HEK293 (cell line): ENCODE data around the gene UBE2G1.
A peak's percentile ranks its signal among the peaks of the same experiment; 100 is the strongest.

Source experiments
- CTCF ChIA-PET: fragments of 350-600 bp; formaldehyde crosslinking; extraction: SDS; loops from one replicate; lab custom pipeline; 2021; ENCODE audit warnings: antibody characterized with exemption; lab: Yijun Ruan, JAX
- POLR2A ChIA-PET: fragments of 300-600 bp; formaldehyde crosslinking; extraction: SDS; loops from one replicate; lab custom pipeline; 2020; ENCODE audit warnings: antibody characterized with exemption, inconsistent platforms; lab: Yijun Ruan, JAX
- H3K27ac ChIP-seq: fragments of 200-500 bp; sonication (Bioruptor generic); 2 replicates; pipeline ENCODE4 v1.5.1; 2014; ENCODE audit warnings: low read depth, low read length, control low read depth, inconsistent platforms; ENCODE audit errors: extremely low read depth
- H3K36me3 ChIP-seq, 2 experiments: fragments of 200-500 bp in 1 of 2; sonication (Bioruptor generic) in 1 of 2; 1 replicate in 1 of 2; 2 replicates in 1 of 2; pipeline ENCODE4 v1.5.1; 2014 to 2017; ENCODE audit warnings: inconsistent platforms in 2 of 2, low read length in 2 of 2; ENCODE audit not compliant: control insufficient read depth in 2 of 2, insufficient read depth in 1 of 2
- H3K4me1 ChIP-seq: fragments of 200-500 bp; sonication (Bioruptor generic); 2 replicates; pipeline ENCODE4 v1.5.1; 2014; ENCODE audit warnings: mild to moderate bottlenecking, low read length, inconsistent platforms; ENCODE audit not compliant: control insufficient read depth, insufficient read depth
- H3K4me3 ChIP-seq: 2 replicates; pipeline ENCODE4 v1.5.1; 2011; ENCODE audit warnings: low read depth, mild to moderate bottlenecking, control low read depth, low read length, moderate library complexity
- H3K9me3 ChIP-seq: fragments of 200-500 bp; sonication (Bioruptor generic); 2 replicates; pipeline ENCODE4 v1.5.1; 2014; ENCODE audit warnings: low read depth, low read length, inconsistent platforms; ENCODE audit not compliant: control insufficient read depth, insufficient read depth
- REST ChIP-seq: fragments of 450-650 bp; formaldehyde crosslinking; IDR thresholded peaks from 2 replicates; pipeline ENCODE4 v1.5.1; 2016; ENCODE audit warnings: missing biosample characterization, missing genetic modification characterization
- SETDB1 ChIP-seq: IDR thresholded peaks from one replicate; pipeline ENCODE4 v1.6.1; 2017; ENCODE audit warnings: mild to moderate bottlenecking, low read length, moderate library complexity, mixed read lengths; ENCODE audit not compliant: insufficient read length
- TRIM28 ChIP-seq: IDR thresholded peaks from 2 replicates; pipeline ENCODE4 v1.6.1; 2011; ENCODE audit warnings: low read length, control low read depth, borderline replicate concordance
- ZBTB8A ChIP-seq: fragments of 450-650 bp; formaldehyde crosslinking; IDR thresholded peaks from 2 replicates; pipeline ENCODE4 v1.5.1; 2016; ENCODE audit warnings: missing biosample characterization, missing genetic modification characterization
- ZFP37 ChIP-seq: fragments of 450-650 bp; formaldehyde crosslinking; IDR thresholded peaks from 2 replicates; pipeline ENCODE4 v1.5.1; 2016; ENCODE audit warnings: missing biosample characterization, missing genetic modification characterization
- ZFP69B ChIP-seq: fragments of 450-650 bp; formaldehyde crosslinking; IDR thresholded peaks from 2 replicates; pipeline ENCODE4 v1.5.1; 2016; ENCODE audit warnings: missing biosample characterization, missing genetic modification characterization
- ZNF112 ChIP-seq: fragments of 450-650 bp; formaldehyde crosslinking; IDR thresholded peaks from 2 replicates; pipeline ENCODE4 v1.5.0; 2017; ENCODE audit warnings: missing biosample characterization, missing genetic modification characterization
- ZNF169 ChIP-seq: fragments of 450-650 bp; formaldehyde crosslinking; IDR thresholded peaks from 2 replicates; pipeline ENCODE4 v1.5.1; 2016; ENCODE audit warnings: missing biosample characterization, missing genetic modification characterization
- ZNF202 ChIP-seq: fragments of 450-650 bp; formaldehyde crosslinking; IDR thresholded peaks from 2 replicates; pipeline ENCODE4 v1.5.1; 2016; ENCODE audit warnings: missing biosample characterization, missing genetic modification characterization, borderline replicate concordance
- ZNF23 ChIP-seq: fragments of 450-650 bp; formaldehyde crosslinking; IDR thresholded peaks from 2 replicates; pipeline ENCODE4 v1.5.1; 2016; ENCODE audit warnings: missing biosample characterization, missing genetic modification characterization, borderline replicate concordance
- ZNF324 ChIP-seq: fragments of 450-650 bp; formaldehyde crosslinking; IDR thresholded peaks from 2 replicates; pipeline ENCODE4 v1.5.1; 2016; ENCODE audit warnings: missing biosample characterization, missing genetic modification characterization
- ZNF777 ChIP-seq: fragments of 450-650 bp; formaldehyde crosslinking; IDR thresholded peaks from 2 replicates; pipeline ENCODE4 v1.5.1; 2017; ENCODE audit warnings: missing biosample characterization, missing genetic modification characterization, borderline replicate concordance
- ZNF785 ChIP-seq: fragments of 450-650 bp; formaldehyde crosslinking; IDR thresholded peaks from 2 replicates; pipeline ENCODE4 v1.5.1; 2016; ENCODE audit warnings: missing biosample characterization, missing genetic modification characterization
- TF ChIP-seq, protein P1 (sequence below): fragments of 450-650 bp; IDR thresholded peaks from 2 replicates; pipeline ENCODE4 v1.5.1; 2018; ENCODE audit warnings: missing biosample characterization, missing genetic modification characterization
- TF ChIP-seq, protein P2 (sequence below): fragments of 450-650 bp; formaldehyde crosslinking; IDR thresholded peaks from 2 replicates; pipeline ENCODE4 v1.5.1; 2016; ENCODE audit warnings: missing biosample characterization, missing genetic modification characterization

The UBE2G1 gene

GRCh38 chr17:4313221-4314114 is 53.0 kb downstream of the UBE2G1 start (continued):
- TF ChIP-seq, protein P1, sequence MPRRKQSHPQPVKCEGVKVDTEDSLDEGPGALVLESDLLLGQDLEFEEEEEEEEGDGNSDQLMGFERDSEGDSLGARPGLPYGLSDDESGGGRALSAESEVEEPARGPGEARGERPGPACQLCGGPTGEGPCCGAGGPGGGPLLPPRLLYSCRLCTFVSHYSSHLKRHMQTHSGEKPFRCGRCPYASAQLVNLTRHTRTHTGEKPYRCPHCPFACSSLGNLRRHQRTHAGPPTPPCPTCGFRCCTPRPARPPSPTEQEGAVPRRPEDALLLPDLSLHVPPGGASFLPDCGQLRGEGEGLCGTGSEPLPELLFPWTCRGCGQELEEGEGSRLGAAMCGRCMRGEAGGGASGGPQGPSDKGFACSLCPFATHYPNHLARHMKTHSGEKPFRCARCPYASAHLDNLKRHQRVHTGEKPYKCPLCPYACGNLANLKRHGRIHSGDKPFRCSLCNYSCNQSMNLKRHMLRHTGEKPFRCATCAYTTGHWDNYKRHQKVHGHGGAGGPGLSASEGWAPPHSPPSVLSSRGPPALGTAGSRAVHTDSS (tag by site-specific recombination), result no peak

DNA sequence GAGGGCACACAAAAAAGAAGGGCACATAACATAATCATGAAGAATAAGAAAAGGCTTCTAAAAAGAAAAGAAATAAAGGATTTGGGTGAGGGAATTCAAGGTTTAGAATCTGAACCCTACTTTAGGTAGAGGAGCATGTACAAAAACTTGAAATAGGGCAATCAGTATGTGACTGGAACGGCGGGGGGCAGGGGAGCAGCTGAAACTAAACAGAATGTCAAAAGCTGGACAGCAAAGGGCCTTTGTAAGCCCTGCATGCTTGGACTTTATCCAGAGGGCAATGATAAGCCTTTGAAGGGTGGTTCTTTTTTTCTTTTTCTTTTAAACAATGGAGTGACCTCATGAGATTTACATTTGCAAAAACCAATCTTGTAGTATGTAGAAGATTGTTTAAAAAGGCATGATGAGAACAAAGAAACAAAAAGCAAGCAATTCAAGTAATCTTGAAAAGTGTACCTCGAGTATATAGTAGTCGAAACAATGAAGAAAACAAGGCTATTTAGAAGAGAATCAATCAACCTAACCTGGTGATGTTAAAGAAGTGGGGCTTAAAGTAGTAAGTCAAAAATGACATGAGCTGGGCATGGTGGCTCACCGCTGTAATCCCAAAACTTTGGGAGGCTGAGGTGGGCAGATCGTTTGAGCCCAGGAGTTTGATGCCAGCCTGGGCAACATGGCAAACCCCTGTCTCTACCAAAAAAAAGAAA is 56.0 kb downstream of the UBE2G1 start:
- CTCF ChIA-PET, result interaction anchor here (1.7 kb wide), 1 partner anchor 22 kb away, joined by 5 read pairs; no protein-coding TSS in a partner anchor
- no peak overlapping the region for H3K4me3 ChIP-seq
- no peak for TF ChIP-seq ZNF777
- TF ChIP-seq ZFP37 (tag by site-specific recombination), result no peak
- no peak for TF ChIP-seq ZNF169
- TF ChIP-seq TRIM28, result 0 out of 2 replicates have a peak, but pooled peaks have one; percentile 59
- TF ChIP-seq REST (tag by site-specific recombination), result peak; percentile 57; the same call in 1 of the 2 replicates
- TF ChIP-seq ZNF202 (tag by site-specific recombination), result 0 out of 2 replicates have a peak, but pooled peaks have one; percentile 40
- peaks cover 15% of the 10 kb centered on the region; the same call in 1 of the 2 replicates for H3K4me1 ChIP-seq
- H3K36me3 ChIP-seq, result peaks cover 7 to 14% of the 10 kb centered on the region in 2 experiments
- H3K27ac ChIP-seq, result no peak overlapping the region
- no peaks in the 10 kb centered on the region for H3K9me3 ChIP-seq
- POLR2A ChIA-PET, result interaction anchor here (0.6 kb wide), 1 partner anchor 178 kb away, joined by 3 read pairs; no protein-coding TSS in a partner anchor

DNA sequence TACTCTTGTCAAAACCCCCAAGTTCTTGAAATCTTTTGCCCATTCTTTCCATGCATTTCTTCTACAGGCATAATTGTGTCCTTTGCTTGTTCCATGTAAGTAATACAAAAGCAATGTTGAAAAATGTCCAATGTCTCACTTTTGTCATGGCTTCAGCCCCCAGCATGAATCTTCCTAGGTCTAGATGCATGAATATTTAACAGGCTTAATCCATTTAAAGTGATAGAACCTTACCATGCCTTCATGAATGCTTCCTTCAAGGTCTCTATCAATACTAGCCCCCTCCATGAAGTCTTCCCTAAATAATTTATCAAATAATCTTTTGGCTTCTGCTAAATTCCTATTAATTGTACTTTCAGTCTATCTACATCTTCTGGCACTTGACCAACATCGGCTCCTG is 56.6 kb downstream of the UBE2G1 start:
- H3K4me1 ChIP-seq, result peaks cover 15% of the 10 kb centered on the region; the same call in 1 of the 2 replicates
- no peak overlapping the region for H3K4me3 ChIP-seq
- ChIA-PET POLR2A (no interaction called here), CTCF (no interaction called here)
- H3K36me3 ChIP-seq, result peaks cover 8 to 14% of the 10 kb centered on the region in 2 experiments
- no peak overlapping the region for H3K27ac ChIP-seq
- TF ChIP-seq SETDB1, result no peak
- no peaks in the 10 kb centered on the region for H3K9me3 ChIP-seq

DNA sequence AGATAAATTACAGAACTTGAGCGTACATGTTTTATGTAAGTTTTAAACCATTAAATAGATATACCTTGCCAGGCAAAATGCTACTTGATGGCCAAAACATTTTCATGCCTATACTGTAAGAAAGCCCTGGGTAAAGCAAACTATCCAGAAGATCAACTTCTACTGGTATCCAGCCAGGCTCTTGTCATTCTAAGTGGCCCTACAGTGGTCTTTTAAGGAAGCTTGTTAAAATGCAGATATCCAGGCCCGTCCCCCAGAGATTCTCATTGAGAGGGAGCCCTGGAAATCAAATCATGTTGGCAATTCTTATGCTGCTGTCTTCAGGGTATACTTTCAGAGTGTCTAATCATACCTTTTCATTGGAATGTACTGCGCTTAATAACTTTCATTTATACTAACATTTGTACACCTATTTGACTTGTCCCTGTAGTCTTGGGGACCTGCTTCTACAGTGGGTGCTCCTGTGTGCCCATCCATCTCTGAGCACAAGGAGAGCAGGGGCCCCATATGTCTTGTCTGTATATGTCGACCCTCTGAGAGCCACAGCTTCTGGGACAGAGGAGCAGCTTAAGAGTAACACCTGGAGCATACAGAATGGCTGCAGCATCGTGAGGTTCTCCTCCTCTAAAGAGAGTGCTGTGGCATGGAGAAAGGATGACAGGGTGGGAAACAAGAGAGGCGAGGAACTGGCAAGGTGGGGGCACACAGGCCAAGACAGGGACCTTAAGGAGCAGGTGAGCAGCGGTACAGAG is 59.1 kb downstream of the UBE2G1 start:
- Histone ChIP-seq H3K36me3 (peaks cover 19 to 26% of the 10 kb centered on the region in 2 experiments), H3K27ac (no peak overlapping the region), H3K4me1 (peaks cover 5% of the 10 kb centered on the region; the same call in 1 of the 2 replicates), H3K9me3 (no peaks in the 10 kb centered on the region), H3K4me3 (no peak overlapping the region)
- CTCF ChIA-PET, result interaction anchor here (0.6 to 1.9 kb wide), 8 partner anchors 10 to 77 kb away, joined by 3 to 8 read pairs (median 4); no protein-coding TSS in a partner anchor
- POLR2A ChIA-PET, result no interaction called here
- TF ChIP-seq ZBTB8A (tag by site-specific recombination) (no peak), ZFP69B (tag by site-specific recombination) (no peak), ZNF23 (no peak), ZNF324 (tag by site-specific recombination) (no peak), ZNF785 (tag by site-specific recombination) (no peak), ZNF112 (tag by site-specific recombination) (no peak)
- TF ChIP-seq, protein P2, sequence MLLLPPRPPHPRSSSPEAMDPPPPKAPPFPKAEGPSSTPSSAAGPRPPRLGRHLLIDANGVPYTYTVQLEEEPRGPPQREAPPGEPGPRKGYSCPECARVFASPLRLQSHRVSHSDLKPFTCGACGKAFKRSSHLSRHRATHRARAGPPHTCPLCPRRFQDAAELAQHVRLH (tag by site-specific recombination), result no peak
